ENCODE measurements around the gene KCNE4. TPM values are rescaled to one million over a fixed set of nuclear protein-coding genes. Genes with fewer than 3 reads are reported as not detected.
"Not testable (repeated sequence)": the region's sequence is repeated elsewhere in the genome, so short reads cannot be mapped to it uniquely, and the experiment has no call there.

The KCNE4 gene
- total RNA-seq, 4 donors from 2014 or later: 1.9 to 16.6 (median 10.3) TPM

- TF ChIP-seq CTCF (IDR thresholded peaks at IDR 0.05): no peak
- no peak for ATAC-seq (ENCODE audit: low FRiP score)
Measured at GRCh38 chr2:223076573-223076972, 24.6 kb downstream of the KCNE4 start.

GRCh38 chr2:223078482-223078881, 26.5 kb downstream of the KCNE4 start:
- DNase-seq (ENCODE audit: low spot score): no peak
- TF ChIP-seq CTCF (IDR thresholded peaks at IDR 0.05): no peak
- ATAC-seq (ENCODE audit: low FRiP score): no peak

More at GRCh38 chr2:223076573-223076972, 24.6 kb downstream of the KCNE4 start:
- DNase-seq (ENCODE audit: low spot score): no peak

GRCh38 chr2:223079378-223079777, 27.4 kb downstream of the KCNE4 start:
- TF ChIP-seq CTCF (IDR thresholded peaks at IDR 0.05): no peak
- no peak for ATAC-seq (ENCODE audit: low FRiP score)
- no peak for DNase-seq (ENCODE audit: low spot score)

- DNase-seq (ENCODE audit: low spot score) (no peak), ATAC-seq (ENCODE audit: low FRiP score) (no peak)
- no peak for TF ChIP-seq CTCF (IDR thresholded peaks at IDR 0.05)
Measured at GRCh38 chr2:223079925-223080324, 27.9 kb downstream of the KCNE4 start.

GRCh38 chr2:223080790-223081360, 28.9 kb downstream of the KCNE4 start:
- not testable (repeated sequence) for DNase-seq (ENCODE audit: low spot score); ATAC-seq (ENCODE audit: low FRiP score)

GRCh38 chr2:223081789-223082188, 29.8 kb downstream of the KCNE4 start:
- no peak for ATAC-seq (ENCODE audit: low FRiP score)
- DNase-seq (ENCODE audit: low spot score): no peak
- TF ChIP-seq CTCF (IDR thresholded peaks at IDR 0.05): no peak

- DNase-seq (ENCODE audit: low spot score): no peak
- no peak for ATAC-seq (ENCODE audit: low FRiP score)
- no peak for TF ChIP-seq CTCF (IDR thresholded peaks at IDR 0.05)
Measured at GRCh38 chr2:223082706-223083105, 30.7 kb downstream of the KCNE4 start.
